Measurements from ENCODE around the gene OTX2. TPM values are rescaled to one million over a fixed set of nuclear protein-coding genes. Genes with fewer than 3 reads are reported as not detected.

Gene OTX2
- total RNA-seq, 2 donors from 2014 or later: not detected

- ATAC-seq: no peak
- no peaks in the 10 kb centered on the region for H3K4me1 ChIP-seq
- TF ChIP-seq, protein P1, sequence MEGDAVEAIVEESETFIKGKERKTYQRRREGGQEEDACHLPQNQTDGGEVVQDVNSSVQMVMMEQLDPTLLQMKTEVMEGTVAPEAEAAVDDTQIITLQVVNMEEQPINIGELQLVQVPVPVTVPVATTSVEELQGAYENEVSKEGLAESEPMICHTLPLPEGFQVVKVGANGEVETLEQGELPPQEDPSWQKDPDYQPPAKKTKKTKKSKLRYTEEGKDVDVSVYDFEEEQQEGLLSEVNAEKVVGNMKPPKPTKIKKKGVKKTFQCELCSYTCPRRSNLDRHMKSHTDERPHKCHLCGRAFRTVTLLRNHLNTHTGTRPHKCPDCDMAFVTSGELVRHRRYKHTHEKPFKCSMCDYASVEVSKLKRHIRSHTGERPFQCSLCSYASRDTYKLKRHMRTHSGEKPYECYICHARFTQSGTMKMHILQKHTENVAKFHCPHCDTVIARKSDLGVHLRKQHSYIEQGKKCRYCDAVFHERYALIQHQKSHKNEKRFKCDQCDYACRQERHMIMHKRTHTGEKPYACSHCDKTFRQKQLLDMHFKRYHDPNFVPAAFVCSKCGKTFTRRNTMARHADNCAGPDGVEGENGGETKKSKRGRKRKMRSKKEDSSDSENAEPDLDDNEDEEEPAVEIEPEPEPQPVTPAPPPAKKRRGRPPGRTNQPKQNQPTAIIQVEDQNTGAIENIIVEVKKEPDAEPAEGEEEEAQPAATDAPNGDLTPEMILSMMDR (IDR thresholded peaks at IDR 0.05): no peak
- no peak for TF ChIP-seq POLR2A (IDR thresholded peaks at IDR 0.05)
- peaks cover 0 to 39% of the 10 kb centered on the region in 2 donors for H3K27me3 ChIP-seq
- DNase-seq: no peak
- H3K36me3 ChIP-seq (replicated peaks in 1 of 2; ENCODE audit: insufficient read depth in 1 of 2, low read depth in 2 of 2): no peaks in the 10 kb centered on the region
- no peak overlapping the region for H3K27ac ChIP-seq
- intact Hi-C loops (cut with DNase I): no loop called here
- H3K4me3 ChIP-seq: no peak overlapping the region
- 3 to 5% methylated on average over 22 to 31 of the region's 31 CpGs for WGBS, 2 donors
- H3K9me3 ChIP-seq: no peaks in the 10 kb centered on the region
These were observed 7.2 kb upstream of the OTX2 start for GRCh38 chr14:56817396-56817921.

DNA sequence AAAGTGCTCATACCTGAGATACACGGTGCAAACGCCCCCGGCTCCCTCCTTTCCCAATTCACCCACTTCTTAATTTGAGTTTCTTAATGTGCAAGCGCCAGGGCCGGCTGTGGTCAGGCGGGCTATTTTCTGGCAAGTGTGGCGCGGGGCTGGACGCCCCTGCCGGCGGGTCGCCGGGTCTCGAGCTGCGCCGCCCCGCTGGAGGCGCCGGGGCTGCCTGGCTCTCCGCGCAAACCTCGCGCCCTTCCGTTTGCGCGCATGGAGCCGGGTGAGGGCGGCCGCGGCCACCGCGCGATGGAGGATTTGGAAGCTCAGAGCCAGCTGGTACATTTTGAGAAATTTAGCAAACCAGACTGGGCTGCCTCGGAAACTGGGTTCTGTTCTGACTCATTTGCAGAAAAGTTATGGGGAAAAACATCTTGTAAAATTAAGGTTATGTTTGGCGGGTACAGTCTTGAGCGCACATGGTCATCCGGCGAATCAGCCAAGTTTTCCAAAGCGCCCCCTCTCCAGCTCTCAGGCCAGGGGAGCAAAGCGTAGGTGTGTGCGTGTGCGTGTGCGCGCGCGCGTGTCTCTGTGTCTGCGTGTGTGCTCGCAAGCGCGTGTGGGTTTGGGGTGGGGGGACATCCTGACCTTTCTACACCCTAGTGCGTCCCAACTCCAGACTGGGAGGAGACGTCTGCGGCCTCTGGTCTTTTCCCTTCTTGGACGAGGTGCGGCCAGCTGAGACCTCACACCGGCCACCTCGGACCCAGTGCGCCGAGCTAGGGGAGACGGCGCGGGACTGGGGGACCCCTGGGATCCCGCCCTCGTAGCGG is 6.5 kb upstream of the OTX2 start:
- no peak for ATAC-seq
- no peaks in the 10 kb centered on the region for H3K4me1 ChIP-seq
- no peaks in the 10 kb centered on the region for H3K36me3 ChIP-seq (replicated peaks in 1 of 2; ENCODE audit: insufficient read depth in 1 of 2, low read depth in 2 of 2)
- no peak overlapping the region for H3K4me3 ChIP-seq
- H3K27me3 ChIP-seq: peaks cover 0 to 46% of the 10 kb centered on the region in 2 donors
- no peaks in the 10 kb centered on the region for H3K9me3 ChIP-seq
- WGBS, 2 donors: 3 to 6% methylated on average over 44 to 66 of the region's 66 CpGs
- intact Hi-C loops (cut with DNase I): no loop called here
- no peak overlapping the region for H3K27ac ChIP-seq
- no peak for TF ChIP-seq POLR2A (IDR thresholded peaks at IDR 0.05)
- TF ChIP-seq, protein P1 (IDR thresholded peaks at IDR 0.05): no peak
- no peak for DNase-seq

DNA sequence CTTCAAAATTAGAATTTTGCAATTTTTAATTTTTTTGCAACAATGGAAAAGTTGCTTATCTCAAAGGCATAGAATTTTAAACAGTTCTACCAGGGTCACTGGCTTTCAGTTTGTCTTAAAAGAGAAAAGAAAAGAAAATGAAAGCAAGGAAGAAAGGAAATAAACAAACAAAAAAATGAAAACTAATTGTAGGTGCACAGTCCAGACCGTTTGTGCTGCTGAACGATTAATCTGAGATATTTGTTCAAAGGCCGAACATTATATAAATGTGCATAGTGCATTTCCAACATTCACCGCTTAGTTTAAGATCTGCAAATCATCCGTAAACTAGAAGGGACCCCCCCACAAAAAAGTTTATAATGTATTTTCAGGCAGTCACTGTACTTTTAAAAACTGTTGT is 5.5 kb upstream of the OTX2 start:
- Histone ChIP-seq H3K27me3 (peaks cover 0 to 46% of the 10 kb centered on the region in 2 donors), H3K36me3 (replicated peaks in 1 of 2; ENCODE audit: insufficient read depth in 1 of 2, low read depth in 2 of 2) (no peaks in the 10 kb centered on the region), H3K4me1 (no peaks in the 10 kb centered on the region), H3K4me3 (no peak overlapping the region), H3K27ac (no peak overlapping the region), H3K9me3 (no peaks in the 10 kb centered on the region)
- DNase-seq (no peak), ATAC-seq (no peak)
- whole genome bisulfite sequencing, 2 donors: 15 to 17% methylated on average over 5 of the region's 5 CpGs
- TF ChIP-seq, protein P1 (IDR thresholded peaks at IDR 0.05): no peak
- TF ChIP-seq POLR2A (IDR thresholded peaks at IDR 0.05): no peak
- intact Hi-C loops (cut with DNase I): no loop called here

- ATAC-seq: no peak
- H3K9me3 ChIP-seq: no peaks in the 10 kb centered on the region
- TF ChIP-seq, protein P1 (IDR thresholded peaks at IDR 0.05): no peak
- TF ChIP-seq POLR2A (IDR thresholded peaks at IDR 0.05): no peak
- no peak overlapping the region for H3K27ac ChIP-seq
- no peak for DNase-seq
- H3K36me3 ChIP-seq (replicated peaks in 1 of 2; ENCODE audit: insufficient read depth in 1 of 2, low read depth in 2 of 2): no peaks in the 10 kb centered on the region
- intact Hi-C loops (cut with DNase I): no loop called here
- no peak overlapping the region for H3K4me3 ChIP-seq
- H3K4me1 ChIP-seq: no peaks in the 10 kb centered on the region
- 5 to 7% methylated on average over 4 of the region's 4 CpGs for WGBS, 2 donors
- H3K27me3 ChIP-seq: peaks cover 0 to 45% of the 10 kb centered on the region in 2 donors
These were observed 4.9 kb upstream of the OTX2 start for GRCh38 chr14:56814969-56815700.

All from body of pancreas (tissue), 4 donors.